ENCODE measurements around the gene HIPK2. TPM values are rescaled to one million over a fixed set of nuclear protein-coding genes. Genes with fewer than 3 reads are reported as not detected.

HIPK2 gene
- total RNA-seq, 1 experiment from 2014 or later: 30.7 TPM

DNA sequence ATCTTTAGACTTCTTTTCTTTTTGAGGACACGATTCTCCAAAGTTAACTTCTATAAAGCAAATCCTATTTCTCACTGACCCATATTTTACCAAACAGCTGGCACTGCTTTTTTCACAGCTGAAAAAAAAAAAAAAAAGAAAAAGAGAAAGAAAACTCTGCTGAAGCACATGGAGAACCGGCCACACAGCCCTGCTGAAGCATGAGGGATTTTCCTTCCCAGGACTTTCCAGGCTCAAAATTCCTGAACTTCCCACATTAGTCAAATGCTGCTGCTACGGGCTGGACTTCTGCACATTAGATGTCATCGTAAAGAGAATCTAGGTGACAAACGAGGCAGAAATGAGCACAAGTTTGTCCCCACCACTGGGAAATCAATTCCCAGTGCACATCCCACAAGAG, 25.2 kb downstream of the HIPK2 start:
- BruUV-seq (replicated peaks): no TSS peak
- Histone ChIP-seq H3K27ac (ENCODE audit: low read depth, low read length, poor library complexity, severe bottlenecking) (no peak overlapping the region), H3K4me3 (ENCODE audit: low read depth, low read length, poor library complexity, severe bottlenecking) (no peak overlapping the region), H3K27me3 (replicated peaks; ENCODE audit: insufficient read depth, low read depth, low read length, poor library complexity) (no peaks in the 10 kb centered on the region), H3K36me3 (ENCODE audit: insufficient read depth, low read length, poor library complexity, severe bottlenecking) (no peaks in the 10 kb centered on the region), H3K9me3 (ENCODE audit: low read depth, low read length, poor library complexity, severe bottlenecking) (no peaks in the 10 kb centered on the region), H3K4me1 (ENCODE audit: insufficient read depth, low read length, poor library complexity, severe bottlenecking) (no peaks in the 10 kb centered on the region)
- no peak for DNase-seq (ENCODE audit: low spot score)
- intact Hi-C loops (cut with micrococcal nuclease; ENCODE audit: unreplicated experiment): no loop called here
- ChIA-PET POLR2A (ENCODE audit: low non-redundant PET) (no interaction called here), CTCF (no interaction called here)
- TF ChIP-seq EZH2 (IDR thresholded peaks at IDR 0.05; ENCODE audit: borderline replicate concordance, low read depth, low read length, poor library complexity, severe bottlenecking): no peak
- TF ChIP-seq, protein P1, sequence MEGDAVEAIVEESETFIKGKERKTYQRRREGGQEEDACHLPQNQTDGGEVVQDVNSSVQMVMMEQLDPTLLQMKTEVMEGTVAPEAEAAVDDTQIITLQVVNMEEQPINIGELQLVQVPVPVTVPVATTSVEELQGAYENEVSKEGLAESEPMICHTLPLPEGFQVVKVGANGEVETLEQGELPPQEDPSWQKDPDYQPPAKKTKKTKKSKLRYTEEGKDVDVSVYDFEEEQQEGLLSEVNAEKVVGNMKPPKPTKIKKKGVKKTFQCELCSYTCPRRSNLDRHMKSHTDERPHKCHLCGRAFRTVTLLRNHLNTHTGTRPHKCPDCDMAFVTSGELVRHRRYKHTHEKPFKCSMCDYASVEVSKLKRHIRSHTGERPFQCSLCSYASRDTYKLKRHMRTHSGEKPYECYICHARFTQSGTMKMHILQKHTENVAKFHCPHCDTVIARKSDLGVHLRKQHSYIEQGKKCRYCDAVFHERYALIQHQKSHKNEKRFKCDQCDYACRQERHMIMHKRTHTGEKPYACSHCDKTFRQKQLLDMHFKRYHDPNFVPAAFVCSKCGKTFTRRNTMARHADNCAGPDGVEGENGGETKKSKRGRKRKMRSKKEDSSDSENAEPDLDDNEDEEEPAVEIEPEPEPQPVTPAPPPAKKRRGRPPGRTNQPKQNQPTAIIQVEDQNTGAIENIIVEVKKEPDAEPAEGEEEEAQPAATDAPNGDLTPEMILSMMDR (conservative IDR thresholded peaks at IDR 0.05; ENCODE audit: low read depth, low read length): no peak

DNA sequence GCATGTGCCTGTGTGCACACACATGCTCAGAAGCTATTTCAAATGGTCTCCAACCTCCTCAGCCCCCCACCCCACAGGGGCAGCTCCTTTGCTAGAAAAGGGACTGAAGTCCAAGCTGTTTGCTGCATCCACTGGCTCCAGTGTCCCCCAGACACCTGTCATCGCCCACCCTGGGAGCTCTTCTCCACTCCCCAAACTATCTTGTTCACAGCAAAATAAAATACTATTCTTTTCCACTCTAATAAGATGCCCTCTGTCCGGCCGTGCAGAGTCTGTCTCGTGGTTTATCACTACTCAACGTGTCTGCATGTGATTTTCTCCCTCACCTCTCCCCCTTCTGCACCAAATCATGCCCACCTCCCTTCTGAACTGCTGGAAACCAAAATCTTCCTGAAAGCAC, 25.6 kb downstream of the HIPK2 start:
- no peaks in the 10 kb centered on the region for H3K27me3 ChIP-seq (replicated peaks; ENCODE audit: insufficient read depth, low read depth, low read length, poor library complexity)
- H3K9me3 ChIP-seq (ENCODE audit: low read depth, low read length, poor library complexity, severe bottlenecking): no peaks in the 10 kb centered on the region
- H3K4me1 ChIP-seq (ENCODE audit: insufficient read depth, low read length, poor library complexity, severe bottlenecking): no peaks in the 10 kb centered on the region
- BruUV-seq (replicated peaks): no TSS peak
- intact Hi-C loops (cut with micrococcal nuclease; ENCODE audit: unreplicated experiment): no loop called here
- DNase-seq (ENCODE audit: low spot score): no peak
- H3K36me3 ChIP-seq (ENCODE audit: insufficient read depth, low read length, poor library complexity, severe bottlenecking): no peaks in the 10 kb centered on the region
- ChIA-PET CTCF (no interaction called here), POLR2A (ENCODE audit: low non-redundant PET) (no interaction called here)
- no peak overlapping the region for H3K27ac ChIP-seq (ENCODE audit: low read depth, low read length, poor library complexity, severe bottlenecking)
- no peak overlapping the region for H3K4me3 ChIP-seq (ENCODE audit: low read depth, low read length, poor library complexity, severe bottlenecking)
- no peak for TF ChIP-seq EZH2 (IDR thresholded peaks at IDR 0.05; ENCODE audit: borderline replicate concordance, low read depth, low read length, poor library complexity, severe bottlenecking)
- TF ChIP-seq, protein P1 (conservative IDR thresholded peaks at IDR 0.05; ENCODE audit: low read depth, low read length): no peak

DNA sequence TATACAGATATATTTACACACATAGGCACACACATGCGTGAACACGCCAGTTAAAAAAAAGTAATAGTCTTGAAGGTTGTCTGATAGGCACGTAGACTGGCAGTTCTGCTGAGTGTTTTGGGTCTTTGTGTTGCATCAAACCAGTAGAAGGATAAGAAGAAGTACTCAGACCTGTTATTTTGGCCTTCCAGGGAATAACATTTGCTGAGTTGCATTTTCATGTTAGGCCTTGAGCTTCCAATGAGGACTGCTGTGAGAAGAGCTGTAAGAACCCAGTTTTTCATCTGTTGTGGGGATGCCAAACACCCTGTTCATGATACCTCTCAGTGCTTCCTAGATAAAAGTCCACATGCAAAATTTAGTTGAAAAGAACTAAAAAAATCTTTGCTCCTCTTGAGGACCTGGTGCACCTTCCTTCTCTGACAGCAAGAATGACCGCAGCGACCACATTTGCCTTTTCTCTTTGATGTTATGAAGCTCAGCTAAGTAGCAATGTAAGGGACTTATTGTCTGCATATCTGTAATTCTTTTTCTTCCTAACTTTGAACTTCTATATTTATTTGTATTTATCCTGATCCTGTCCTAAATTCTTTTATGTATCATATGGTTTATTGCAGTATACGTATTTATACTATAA, 27.2 kb downstream of the HIPK2 start:
- Histone ChIP-seq H3K4me1 (ENCODE audit: insufficient read depth, low read length, poor library complexity, severe bottlenecking) (peaks cover 7% of the 10 kb centered on the region), H3K9me3 (ENCODE audit: low read depth, low read length, poor library complexity, severe bottlenecking) (no peaks in the 10 kb centered on the region), H3K27me3 (replicated peaks; ENCODE audit: insufficient read depth, low read depth, low read length, poor library complexity) (no peaks in the 10 kb centered on the region), H3K27ac (ENCODE audit: low read depth, low read length, poor library complexity, severe bottlenecking) (no peak overlapping the region), H3K4me3 (ENCODE audit: low read depth, low read length, poor library complexity, severe bottlenecking) (no peak overlapping the region), H3K36me3 (ENCODE audit: insufficient read depth, low read length, poor library complexity, severe bottlenecking) (no peaks in the 10 kb centered on the region)
- BruUV-seq (replicated peaks): no TSS peak
- ChIA-PET CTCF (no interaction called here), POLR2A (ENCODE audit: low non-redundant PET) (no interaction called here)
- intact Hi-C loops (cut with micrococcal nuclease; ENCODE audit: unreplicated experiment): no loop called here
- no peak for DNase-seq (ENCODE audit: low spot score)
- TF ChIP-seq, protein P1 (conservative IDR thresholded peaks at IDR 0.05; ENCODE audit: low read depth, low read length): no peak
- TF ChIP-seq EZH2 (IDR thresholded peaks at IDR 0.05; ENCODE audit: borderline replicate concordance, low read depth, low read length, poor library complexity, severe bottlenecking): no peak
